Heart left ventricle (tissue), 16 donors: Measurements from ENCODE around the gene BET1L. TPM values are rescaled to one million over a fixed set of nuclear protein-coding genes. Genes with fewer than 3 reads are reported as not detected.
A peak's percentile ranks its signal among the peaks of the same experiment; 100 is the strongest.

ENCODE experiments used
- ATAC-seq, 4 donors: fragments of 200-7000 bp; cut with Tn5 transposase; one replicate each; pipeline ENCODE4 v1.9.1; 2020 to 2022; ENCODE audit warnings: moderate library complexity in 4 of 4, mild to moderate bottlenecking in 3 of 4, moderate number of reproducible peaks in 1 of 4
- DNase-seq, 5 donors: peaks; one replicate each; pipeline ENCODE4 v3.0.0-alpha.2; 2020
- H3K27ac ChIP-seq, 12 donors: fragments of 200-600 bp; sonication (generic) in 4 of 12; one replicate each; pipeline versions ENCODE4 v1.5.0 to v1.8.0; 2016 to 2022; ENCODE audit warnings: mild to moderate bottlenecking in 2 of 12
- H3K27me3 ChIP-seq, 9 donors: fragments of 200-600 bp; sonication (generic) in 2 of 9; one replicate each; pipeline versions ENCODE4 v1.5.1 to v1.8.0; 2016 to 2022; ENCODE audit warnings: mild to moderate bottlenecking in 3 of 9
- H3K36me3 ChIP-seq, 9 donors: fragments of 200-600 bp; sonication (generic) in 2 of 9; one replicate each; pipeline versions ENCODE4 v1.5.0 to v1.8.0; 2018 to 2022; ENCODE audit warnings: mild to moderate bottlenecking in 2 of 9
- H3K4me1 ChIP-seq, 12 donors: fragments of 200-600 bp; sonication (generic) in 4 of 12; one replicate each; pipeline versions ENCODE4 v1.5.0 to v1.8.0; 2016 to 2022; ENCODE audit warnings: mild to moderate bottlenecking in 3 of 12
- H3K4me3 ChIP-seq, 12 donors: fragments of 200-600 bp; sonication (generic) in 4 of 12; one replicate each; pipeline versions ENCODE4 v1.5.0 to v1.8.0; 2017 to 2022; ENCODE audit warnings: mild to moderate bottlenecking in 9 of 12, moderate library complexity in 4 of 12
- H3K9me3 ChIP-seq, 12 donors: fragments of 200-600 bp; sonication (generic) in 4 of 12; one replicate each; pipeline versions ENCODE4 v1.5.0 to v1.8.0; 2016 to 2022; ENCODE audit warnings: mild to moderate bottlenecking in 1 of 12
- POLR2A ChIP-seq, 2 donors: fragments of 450-650 bp; IDR thresholded peaks; one replicate each; pipeline ENCODE4 v1.6.1; 2017; ENCODE audit warnings: antibody characterized with exemption in 2 of 2, mild to moderate bottlenecking in 2 of 2, moderate library complexity in 2 of 2
- WGBS, 4 donors: extraction: QIAGEN DNeasy Blood & Tissue Kit in 2 of 4; methylation state at CpG; one replicate each; pipeline versions ENCODE4 v1.1.5 to v1.1.7; 2013 to 2018; 5-methylcytosine and 5-hydroxymethylcytosine counted together
- intact Hi-C, 10 donors: fragments of 100-400 bp; cut with DNase I; formaldehyde crosslinking; loops; one replicate each; pipeline versions ENCODE4 v1.11.1 to v1.14.2; 2022
- polyA plus RNA-seq, 2 donors: library from polyadenylated mRNA; stranded (reverse); fragments of 200-250 nt; gene quantifications; one replicate each; pipeline ENCODE4 v1.2.3, GENCODE V29; 2013
- total RNA-seq, 9 donors: library from RNA; depleted of rRNA in 2 of 9; stranded (reverse); fragments of >200 nt in 2 of 9; fragmentation: NEBNext Ultra II Directional in 3 of 9; extraction: Animal tissue kit (Norgen Biotek cat#: 25700) in 3 of 9; gene quantifications; one replicate each; pipeline versions ENCODE4 v1.1.0 to v1.2.4, GENCODE V29; 2016 to 2023
- TF ChIP-seq, protein P1 (sequence below), 12 donors: fragments of 200-600 bp; sonication (generic) in 4 of 12; IDR thresholded peaks; one replicate each; pipeline versions ENCODE4 v1.5.0 to v1.8.0; 2018 to 2022; ENCODE audit warnings: antibody characterized with exemption in 12 of 12, mild to moderate bottlenecking in 5 of 12
- donor health status: ischemic (EF 13 %, LVEDD 7.1; RV severe dilation, severe dysfunction).
- donor health status: healthy with polysubstance abuse.
- donor health status: DM: no; HTN: yes; CAD: no.
- donor health status: DM: no; HTN: no; CAD: no.
- donor health status: ischemic (EF 25% LVEDD 6.9; RV normal size, moderate dysfunction).
- donor health status: ischemic (EF 25% LVEDD 5.7; RV mildly dilated, moderate dysfunction).
- donor health status: healthy.
- donor health status: DM: yes; HTN: yes; CAD: no.
- donor health status: ischemic (EF 35%, LVEDD 5.7; RV mildly dilated, moderate dysfunction).
- donor health status: nonischemic (EF 11% LVEDD 7.7; RV severe dilation, severe dysfunction).
- donor health status: DM: yes; HTN: yes; CAD: no.
- donor health status: PGD.
- donor health status: ischemic (EF 29% LVEDD 5.4; RV normal size, mild dysfunction).
- donor health status: nonischemic (EF 23%, LVEDD 6.1; RV moderate dilation, normal function).

The BET1L gene
- total and polyA plus RNA-seq, 11 donors: 12.9 to 32.2 (median 20.9) TPM

DNA sequence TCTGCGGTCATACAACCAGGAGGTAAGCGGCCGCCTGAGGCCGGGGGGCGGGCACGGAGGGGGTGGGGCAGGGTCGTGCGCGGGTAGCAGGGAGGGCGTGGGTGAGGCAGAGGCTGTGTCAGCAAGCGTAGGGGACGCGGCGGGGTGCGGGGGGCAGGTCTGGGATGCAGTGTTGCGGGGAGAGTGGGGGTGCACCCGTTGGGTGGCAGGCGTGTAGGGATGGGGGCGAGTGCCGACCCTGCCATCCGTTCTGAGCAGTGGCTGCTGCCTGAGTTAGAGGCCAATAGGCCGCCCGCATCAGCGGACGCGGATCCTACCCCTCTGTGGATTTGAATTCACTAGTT, 1.7 kb upstream of the BET1L start:
- peak in 1 of 4 donors; percentile 5 for ATAC-seq
- Histone ChIP-seq H3K36me3 (peaks cover 0 to 65% (median 60%) of the 10 kb centered on the region in 9 donors), H3K4me1 (peaks cover 19 to 53% (median 36%) of the 10 kb centered on the region in 12 donors), H3K4me3 (peak overlapping the region; percentile 65 to 100 (median 89)), H3K27me3 (no peaks in the 10 kb centered on the region), H3K9me3 (no peaks in the 10 kb centered on the region), H3K27ac (peak overlapping the region; percentile 96 to 100 (median 99))
- DNase-seq: peak in 1 of 5 donors; percentile 63
- intact Hi-C loops: loop anchor here in 9 of 10 donors (1.0 to 10.0 kb wide), 14 partner anchors 26 to 306 kb away; partner anchors contain the start of genes PTDSS2 (in 3 of the 9), RNH1 (in 3 of the 9), IFITM2 (in 2 of the 9) and PSMD13 (in 2 of the 9)
- TF ChIP-seq, protein P1, sequence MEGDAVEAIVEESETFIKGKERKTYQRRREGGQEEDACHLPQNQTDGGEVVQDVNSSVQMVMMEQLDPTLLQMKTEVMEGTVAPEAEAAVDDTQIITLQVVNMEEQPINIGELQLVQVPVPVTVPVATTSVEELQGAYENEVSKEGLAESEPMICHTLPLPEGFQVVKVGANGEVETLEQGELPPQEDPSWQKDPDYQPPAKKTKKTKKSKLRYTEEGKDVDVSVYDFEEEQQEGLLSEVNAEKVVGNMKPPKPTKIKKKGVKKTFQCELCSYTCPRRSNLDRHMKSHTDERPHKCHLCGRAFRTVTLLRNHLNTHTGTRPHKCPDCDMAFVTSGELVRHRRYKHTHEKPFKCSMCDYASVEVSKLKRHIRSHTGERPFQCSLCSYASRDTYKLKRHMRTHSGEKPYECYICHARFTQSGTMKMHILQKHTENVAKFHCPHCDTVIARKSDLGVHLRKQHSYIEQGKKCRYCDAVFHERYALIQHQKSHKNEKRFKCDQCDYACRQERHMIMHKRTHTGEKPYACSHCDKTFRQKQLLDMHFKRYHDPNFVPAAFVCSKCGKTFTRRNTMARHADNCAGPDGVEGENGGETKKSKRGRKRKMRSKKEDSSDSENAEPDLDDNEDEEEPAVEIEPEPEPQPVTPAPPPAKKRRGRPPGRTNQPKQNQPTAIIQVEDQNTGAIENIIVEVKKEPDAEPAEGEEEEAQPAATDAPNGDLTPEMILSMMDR (IDR thresholded peaks at IDR 0.05): no peak
- no peak for TF ChIP-seq POLR2A (IDR thresholded peaks at IDR 0.05)
- WGBS, 4 donors: 0 to 2% (median 1%) methylated on average over 21 to 26 of the region's 26 CpGs

- ATAC-seq (peak; percentile 57 to 81 (median 76)), DNase-seq (peak; percentile 84 to 92 (median 86))
- WGBS, 4 donors: 0 to 1% (median 0%) methylated on average over 33 to 57 of the region's 57 CpGs
- Histone ChIP-seq H3K27me3 (no peaks in the 10 kb centered on the region), H3K27ac (peak overlapping the region; percentile 96 to 100 (median 99)), H3K4me3 (peak overlapping the region; percentile 65 to 100 (median 89)), H3K36me3 (peaks cover 0 to 65% (median 60%) of the 10 kb centered on the region in 9 donors), H3K9me3 (no peaks in the 10 kb centered on the region), H3K4me1 (peaks cover 19 to 59% (median 36%) of the 10 kb centered on the region in 12 donors)
- peak; percentile 23 to 83 for TF ChIP-seq POLR2A (IDR thresholded peaks at IDR 0.05)
- TF ChIP-seq, protein P1 (IDR thresholded peaks at IDR 0.05): no peak
- intact Hi-C loops: loop anchor here in 9 of 10 donors (1.0 to 10.0 kb wide), 14 partner anchors 26 to 306 kb away; partner anchors contain the start of genes PTDSS2 (in 3 of the 9), RNH1 (in 3 of the 9), IFITM2 (in 2 of the 9) and PSMD13 (in 2 of the 9)
Measured at GRCh38 chr11:208181-208916, 1.1 kb upstream of the BET1L start.

GRCh38 chr11:207863-208180, 623 bp upstream of the BET1L start:
- ATAC-seq (peak in 3 of 4 donors; percentile 3 to 29 (median 11)), DNase-seq (peak in 4 of 5 donors; percentile 48 to 75 (median 62))
- TF ChIP-seq, protein P1 (IDR thresholded peaks at IDR 0.05): no peak
- no peak for TF ChIP-seq POLR2A (IDR thresholded peaks at IDR 0.05)
- 0 to 1% (median 1%) methylated on average over 14 to 27 of the region's 27 CpGs for WGBS, 4 donors
- H3K4me3 ChIP-seq: peak overlapping the region; percentile 65 to 100 (median 89)
- intact Hi-C loops: loop anchor here in 9 of 10 donors (1.0 to 10.0 kb wide), 14 partner anchors 27 to 307 kb away; partner anchors contain the start of genes PSMD13 (in 4 of the 9), SIRT3 (in 4 of the 9), PTDSS2 (in 3 of the 9) and RNH1 (in 3 of the 9)
- H3K27ac ChIP-seq: peak overlapping the region; percentile 96 to 100 (median 99)
- H3K27me3 ChIP-seq: no peaks in the 10 kb centered on the region
- peaks cover 19 to 59% (median 38%) of the 10 kb centered on the region in 12 donors for H3K4me1 ChIP-seq
- peaks cover 0 to 65% (median 60%) of the 10 kb centered on the region in 9 donors for H3K36me3 ChIP-seq
- no peaks in the 10 kb centered on the region for H3K9me3 ChIP-seq
